Heart left ventricle (tissue), 13 donors: ENCODE results near the gene GPC6.

ENCODE experiments used
- CTCF ChIP-seq, 12 donors: fragments of 200-600 bp; sonication (generic) in 4 of 12; IDR thresholded peaks; one replicate each; pipeline versions ENCODE4 v1.5.0 to v1.8.0; 2018 to 2022; ENCODE audit warnings: antibody characterized with exemption in 12 of 12, mild to moderate bottlenecking in 5 of 12
- POLR2A ChIP-seq, 2 donors: fragments of 450-650 bp; IDR thresholded peaks; one replicate each; pipeline ENCODE4 v1.6.1; 2017; ENCODE audit warnings: antibody characterized with exemption in 2 of 2, mild to moderate bottlenecking in 2 of 2, moderate library complexity in 2 of 2
- donor health status: ischemic (EF 13 %, LVEDD 7.1; RV severe dilation, severe dysfunction).
- donor health status: DM: no; HTN: yes; CAD: no.
- donor health status: DM: no; HTN: no; CAD: no.
- donor health status: ischemic (EF 25% LVEDD 6.9; RV normal size, moderate dysfunction).
- donor health status: ischemic (EF 25% LVEDD 5.7; RV mildly dilated, moderate dysfunction).
- donor health status: ischemic (EF 35%, LVEDD 5.7; RV mildly dilated, moderate dysfunction).
- donor health status: nonischemic (EF 11% LVEDD 7.7; RV severe dilation, severe dysfunction).
- donor health status: DM: yes; HTN: yes; CAD: no.
- donor health status: PGD.
- donor health status: ischemic (EF 29% LVEDD 5.4; RV normal size, mild dysfunction).
- donor health status: nonischemic (EF 23%, LVEDD 6.1; RV moderate dilation, normal function).

GRCh38 chr13:93226065-93226622 is 463 bp upstream of the GPC6 start:
- no peak for TF ChIP-seq CTCF (IDR thresholded peaks at IDR 0.05)
- TF ChIP-seq POLR2A (IDR thresholded peaks at IDR 0.05): no peak
